Panc1 (cell line): Measurements from ENCODE around the gene MBNL2. TPM values are rescaled to one million over a fixed set of nuclear protein-coding genes. Genes with fewer than 3 reads are reported as not detected.

Source experiments
- ATAC-seq: fragments of 200-7000 bp; cut with Tn5 transposase; 2 replicates; pipeline ENCODE4 v1.9.1; 2020; ENCODE audit warnings: mild to moderate bottlenecking, moderate library complexity
- BruUV-seq: library from RNA; stranded (reverse); fragments of 400-500 nt; replicated peaks from 2 replicates; lab custom pipeline; 2021; lab: Mats Ljungman, UMichigan
- CTCF ChIA-PET: fragments of 300-600 bp; sonication (Branson Sonifier 250); formaldehyde crosslinking; loops from one replicate; lab custom pipeline; 2022; ENCODE audit warnings: antibody characterized with exemption; lab: Charles Lee
- POLR2A ChIA-PET: fragments of 300-600 bp; sonication (Branson Sonifier 250); formaldehyde crosslinking; loops from one replicate; lab custom pipeline; 2022; ENCODE audit warnings: antibody characterized with exemption; lab: Charles Lee
- DNase-seq: peaks from one replicate; pipeline ENCODE4 v3.0.0-alpha.2; 2010; ENCODE audit warnings: low read depth, low spot score
- H3K27ac ChIP-seq: 2 replicates; pipeline ENCODE4 v1.5.1; 2011; ENCODE audit warnings: mild to moderate bottlenecking, low read length, inconsistent platforms
- H3K27me3 ChIP-seq: fragments of 200-500 bp; sonication (Bioruptor generic); 2 replicates; pipeline ENCODE4 v1.6.0; 2014; ENCODE audit warnings: low read length, inconsistent platforms; ENCODE audit not compliant: control insufficient read depth, insufficient read depth
- H3K36me3 ChIP-seq: fragments of 200-500 bp; sonication (Bioruptor generic); 2 replicates; pipeline ENCODE4 v1.5.1; 2014; ENCODE audit warnings: inconsistent platforms, mild to moderate bottlenecking, low read length, moderate library complexity; ENCODE audit not compliant: control insufficient read depth, insufficient read depth
- H3K4me1 ChIP-seq: 2 replicates; pipeline ENCODE4 v1.5.1; 2011; ENCODE audit warnings: inconsistent platforms, mild to moderate bottlenecking, low read length, moderate library complexity; ENCODE audit not compliant: control insufficient read depth, insufficient read depth
- H3K4me3 ChIP-seq, 2 experiments: 2 replicates each; pipeline ENCODE4 v1.5.1; 2011 to 2012; ENCODE audit warnings: low read depth in 2 of 2, low read length in 2 of 2, mild to moderate bottlenecking in 2 of 2, inconsistent platforms in 1 of 2, moderate library complexity in 1 of 2
- H3K9me3 ChIP-seq: fragments of 200-500 bp; sonication (Bioruptor generic); 2 replicates; pipeline ENCODE4 v1.5.1; 2014; ENCODE audit warnings: low read depth, mild to moderate bottlenecking, inconsistent platforms, low read length, moderate library complexity; ENCODE audit not compliant: control insufficient read depth, insufficient read depth
- CTCF ChIP-seq: fragments of 450-650 bp; IDR thresholded peaks from 2 replicates; pipeline ENCODE4 v1.5.1; 2017; ENCODE audit warnings: mild to moderate bottlenecking
- POLR2AphosphoS5 ChIP-seq: IDR thresholded peaks from 2 replicates; pipeline ENCODE4 v1.6.1; 2012; ENCODE audit warnings: mild to moderate bottlenecking, low read depth, low read length, moderate library complexity
- REST ChIP-seq, 2 experiments: IDR thresholded peaks; 2 replicates each; pipeline ENCODE4 v1.6.1; 2011 to 2012; ENCODE audit warnings: low read depth in 2 of 2, control low read depth in 1 of 2, low read length in 1 of 2, mild to moderate bottlenecking in 1 of 2, moderate library complexity in 1 of 2; ENCODE audit not compliant: insufficient read depth in 1 of 2
- SIN3A ChIP-seq: IDR thresholded peaks from 2 replicates; pipeline ENCODE4 v1.6.1; 2012; ENCODE audit warnings: low read depth, mild to moderate bottlenecking, low read length, moderate library complexity, borderline replicate concordance; ENCODE audit not compliant: insufficient read depth
- TCF7L2 ChIP-seq: IDR thresholded peaks from 2 replicates; pipeline ENCODE4 v1.6.1; 2011; ENCODE audit warnings: mild to moderate bottlenecking, low read depth, low read length, inconsistent platforms
- in situ Hi-C: cut with HindIII; loops from 2 replicates; pipeline ENCODE4 v1.10.0; 2016; ENCODE audit warnings: low sequenced_read_pairs, low pct_unique_long_range_greater_than_20kb
- intact Hi-C: fragments of 100-400 bp; cut with micrococcal nuclease; formaldehyde crosslinking; loops from one replicate; pipeline ENCODE4 v1.10.0; 2022; ENCODE audit not compliant: unreplicated experiment
- total RNA-seq: library from RNA; stranded (reverse); gene quantifications from one replicate; pipeline ENCODE4 v1.2.1, GENCODE V29; 2021; ENCODE audit not compliant: unreplicated experiment

MBNL2 gene
- total RNA-seq, 1 experiment from 2014 or later, result 103 TPM

DNA sequence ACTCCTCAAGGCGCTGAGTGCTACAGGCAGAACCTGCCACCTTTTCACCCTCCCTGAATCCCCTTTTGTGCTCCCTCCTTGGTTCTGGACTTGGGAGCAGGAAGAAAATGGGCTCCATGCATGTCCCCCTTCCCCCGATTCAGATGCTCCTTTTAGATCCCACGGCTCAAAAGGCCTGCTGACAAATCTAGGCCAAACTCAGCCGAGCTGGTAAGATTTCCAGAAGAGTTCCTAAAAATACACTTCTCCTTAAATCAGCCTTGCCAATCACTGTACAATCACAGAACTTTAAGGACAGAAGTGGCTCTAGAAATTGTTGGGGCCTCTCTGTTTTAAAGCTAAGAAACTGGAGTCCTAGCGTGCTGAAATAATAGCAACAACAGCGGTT is 37.3 kb downstream of the MBNL2 start:
- no TSS peak for BruUV-seq
- TF ChIP-seq REST (IDR thresholded peaks at IDR 0.05; ENCODE audit: insufficient read depth in 1 of 2, low read depth in 2 of 2, low read length in 1 of 2) (no peak), CTCF (no peak), TCF7L2 (no peak), SIN3A (no peak), POLR2AphosphoS5 (no peak)
- intact Hi-C loops, result no loop called here
- POLR2A ChIA-PET, result no interaction called here
- no peaks in the 10 kb centered on the region for H3K27me3 ChIP-seq
- H3K4me1 ChIP-seq, result peaks cover 94% of the 10 kb centered on the region
- no peak overlapping the region for H3K4me3 ChIP-seq
- in situ Hi-C loops, result no loop called here
- peak overlapping the region; percentile 100 for H3K27ac ChIP-seq
- DNase-seq (no peak), ATAC-seq (no peak)
- H3K36me3 ChIP-seq, result peaks cover 3% of the 10 kb centered on the region; the same call in 1 of the 2 replicates
- CTCF ChIA-PET, result no interaction called here
- no peaks in the 10 kb centered on the region for H3K9me3 ChIP-seq

DNA sequence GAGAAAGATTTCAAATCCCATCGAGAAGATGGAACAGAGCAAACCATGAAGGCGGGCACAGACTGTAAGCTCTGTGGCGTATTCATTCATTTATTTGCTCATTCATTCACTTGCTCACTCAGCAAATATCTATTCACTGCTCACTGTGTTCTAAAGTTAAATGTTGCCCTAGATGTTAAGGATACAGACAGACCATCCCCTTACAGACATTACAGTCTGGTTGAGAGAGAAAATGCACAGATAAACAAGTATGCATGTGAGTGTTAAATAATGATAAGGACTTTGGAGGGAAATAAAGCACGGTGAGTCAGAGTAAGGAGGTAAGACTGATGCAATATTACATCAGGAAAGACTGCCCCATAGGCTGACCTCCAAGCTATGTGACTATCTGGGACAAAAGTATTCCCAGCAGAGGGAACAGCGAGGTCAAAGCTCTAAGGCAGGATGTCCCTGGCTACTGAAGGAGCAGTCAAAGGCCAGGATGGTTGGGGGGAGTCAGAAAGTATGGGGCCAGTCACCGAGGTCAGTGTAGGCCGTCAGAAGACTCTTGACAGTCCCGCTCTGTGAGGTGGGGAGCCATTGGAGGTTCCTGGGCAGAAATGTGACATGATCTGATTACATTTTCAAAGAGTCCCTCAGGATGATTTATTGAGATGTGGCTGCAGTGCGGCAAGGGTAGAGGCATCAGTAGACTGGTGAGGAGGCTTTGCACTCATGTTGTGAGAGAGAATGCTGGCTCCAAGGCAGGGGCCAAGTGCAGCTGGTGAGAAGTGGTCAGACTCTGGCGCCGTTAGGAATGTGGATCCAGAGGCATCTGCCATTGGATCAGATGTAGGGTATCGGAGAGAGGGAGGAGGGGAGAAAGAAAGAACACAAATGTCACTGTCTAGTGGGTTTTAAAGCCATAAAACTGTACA is 37.9 kb downstream of the MBNL2 start:
- TF ChIP-seq TCF7L2 (peak; percentile 22; the same call in 1 of the 2 replicates), CTCF (no peak), SIN3A (no peak), REST (IDR thresholded peaks at IDR 0.05; ENCODE audit: insufficient read depth in 1 of 2, low read depth in 2 of 2, low read length in 1 of 2) (no peak), POLR2AphosphoS5 (peak; percentile 74; the same call in 1 of the 2 replicates)
- in situ Hi-C loops, result no loop called here
- Histone ChIP-seq H3K4me1 (peaks cover 94% of the 10 kb centered on the region), H3K27me3 (no peaks in the 10 kb centered on the region), H3K9me3 (no peaks in the 10 kb centered on the region), H3K36me3 (peaks cover 3% of the 10 kb centered on the region), H3K4me3 (no peak overlapping the region), H3K27ac (peak overlapping the region; percentile 100)
- DNase-seq (no peak), ATAC-seq (peak; percentile 39)
- ChIA-PET POLR2A (interaction anchor here (0.5 to 0.6 kb wide), 2 partner anchors 19 to 223 kb away, joined by 3 to 4 read pairs; no protein-coding TSS in a partner anchor), CTCF (no interaction called here)
- intact Hi-C loops, result loop anchor here (5.0 kb wide), 1 partner anchor 38 kb away; the partner anchor contains the start of gene MBNL2
- TSS peak; percentile 63 for BruUV-seq
